Measurements from ENCODE around the gene ING4.

DNA sequence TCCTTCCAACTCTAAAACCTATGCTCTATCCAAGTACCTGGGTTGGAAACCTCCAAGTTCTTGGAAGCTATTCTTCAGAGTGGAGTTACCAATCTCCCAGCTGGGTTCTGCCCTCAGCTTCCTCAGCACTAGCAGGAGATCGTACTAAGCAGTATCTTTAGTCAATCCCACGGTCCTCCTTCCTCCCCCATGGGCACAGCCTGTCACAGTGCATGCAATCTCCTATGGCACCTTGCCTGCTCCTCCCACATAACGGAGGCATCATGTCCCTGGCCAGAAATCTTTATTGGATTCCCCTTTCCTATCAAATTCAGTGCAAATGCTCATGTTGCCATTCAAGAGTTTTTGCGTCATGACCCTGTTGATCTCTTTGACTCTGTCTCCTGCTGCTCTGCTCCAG, 21.8 kb downstream of the ING4 start:
- no peak for TF ChIP-seq RAD21 (CRISPR knock-in tag; IDR thresholded peaks at IDR 0.05)
- TF ChIP-seq ZNF629 (CRISPR knock-in tag; conservative IDR thresholded peaks at IDR 0.05): no peak
- TF ChIP-seq KAT7 (CRISPR knock-in tag; IDR thresholded peaks at IDR 0.05; ENCODE audit: borderline replicate concordance): no peak
- TF ChIP-seq SIN3A (IDR thresholded peaks at IDR 0.05; ENCODE audit: borderline replicate concordance, low read depth, low read length): no peak
- TF ChIP-seq, protein P1, sequence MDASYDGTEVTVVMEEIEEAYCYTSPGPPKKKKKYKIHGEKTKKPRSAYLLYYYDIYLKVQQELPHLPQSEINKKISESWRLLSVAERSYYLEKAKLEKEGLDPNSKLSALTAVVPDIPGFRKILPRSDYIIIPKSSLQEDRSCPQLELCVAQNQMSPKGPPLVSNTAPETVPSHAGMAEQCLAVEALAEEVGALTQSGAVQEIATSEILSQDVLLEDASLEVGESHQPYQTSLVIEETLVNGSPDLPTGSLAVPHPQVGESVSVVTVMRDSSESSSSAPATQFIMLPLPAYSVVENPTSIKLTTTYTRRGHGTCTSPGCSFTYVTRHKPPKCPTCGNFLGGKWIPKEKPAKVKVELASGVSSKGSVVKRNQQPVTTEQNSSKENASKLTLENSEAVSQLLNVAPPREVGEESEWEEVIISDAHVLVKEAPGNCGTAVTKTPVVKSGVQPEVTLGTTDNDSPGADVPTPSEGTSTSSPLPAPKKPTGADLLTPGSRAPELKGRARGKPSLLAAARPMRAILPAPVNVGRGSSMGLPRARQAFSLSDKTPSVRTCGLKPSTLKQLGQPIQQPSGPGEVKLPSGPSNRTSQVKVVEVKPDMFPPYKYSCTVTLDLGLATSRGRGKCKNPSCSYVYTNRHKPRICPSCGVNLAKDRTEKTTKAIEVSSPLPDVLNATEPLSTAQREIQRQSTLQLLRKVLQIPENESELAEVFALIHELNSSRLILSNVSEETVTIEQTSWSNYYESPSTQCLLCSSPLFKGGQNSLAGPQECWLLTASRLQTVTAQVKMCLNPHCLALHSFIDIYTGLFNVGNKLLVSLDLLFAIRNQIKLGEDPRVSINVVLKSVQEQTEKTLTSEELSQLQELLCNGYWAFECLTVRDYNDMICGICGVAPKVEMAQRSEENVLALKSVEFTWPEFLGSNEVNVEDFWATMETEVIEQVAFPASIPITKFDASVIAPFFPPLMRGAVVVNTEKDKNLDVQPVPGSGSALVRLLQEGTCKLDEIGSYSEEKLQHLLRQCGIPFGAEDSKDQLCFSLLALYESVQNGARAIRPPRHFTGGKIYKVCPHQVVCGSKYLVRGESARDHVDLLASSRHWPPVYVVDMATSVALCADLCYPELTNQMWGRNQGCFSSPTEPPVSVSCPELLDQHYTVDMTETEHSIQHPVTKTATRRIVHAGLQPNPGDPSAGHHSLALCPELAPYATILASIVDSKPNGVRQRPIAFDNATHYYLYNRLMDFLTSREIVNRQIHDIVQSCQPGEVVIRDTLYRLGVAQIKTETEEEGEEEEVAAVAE (CRISPR knock-in tag; IDR thresholded peaks at IDR 0.05; ENCODE audit: borderline replicate concordance): no peak
- TF ChIP-seq MXD4 (CRISPR knock-in tag; IDR thresholded peaks at IDR 0.05): no peak
- no peak for TF ChIP-seq ZNF350 (CRISPR knock-in tag; IDR thresholded peaks at IDR 0.05; ENCODE audit: borderline replicate concordance, low read depth)
- TF ChIP-seq RNF2 (conservative IDR thresholded peaks at IDR 0.05; ENCODE audit: low read depth): no peak
- TF ChIP-seq POLR2AphosphoS5 (IDR thresholded peaks at IDR 0.05; ENCODE audit: low read depth, low read length): no peak
